NCI-H510A treated with DMSO at 0.1 percent for 48 hours (cell line): ENCODE data around the gene GPATCH2.
A peak's percentile ranks its signal among the peaks of the same experiment; 100 is the strongest.
"Not testable (repeated sequence)": the region's sequence is repeated elsewhere in the genome, so short reads cannot be mapped to it uniquely, and the experiment has no call there.

ENCODE experiments used
- DNase-seq: peaks from one replicate; lab custom pipeline; 2025; lab: John Stamatoyannopoulos, UW

Gene GPATCH2

GRCh38 chr1:217525773-217526490 lies 105.0 kb downstream of the GPATCH2 start:
- no peak for DNase-seq

DNA sequence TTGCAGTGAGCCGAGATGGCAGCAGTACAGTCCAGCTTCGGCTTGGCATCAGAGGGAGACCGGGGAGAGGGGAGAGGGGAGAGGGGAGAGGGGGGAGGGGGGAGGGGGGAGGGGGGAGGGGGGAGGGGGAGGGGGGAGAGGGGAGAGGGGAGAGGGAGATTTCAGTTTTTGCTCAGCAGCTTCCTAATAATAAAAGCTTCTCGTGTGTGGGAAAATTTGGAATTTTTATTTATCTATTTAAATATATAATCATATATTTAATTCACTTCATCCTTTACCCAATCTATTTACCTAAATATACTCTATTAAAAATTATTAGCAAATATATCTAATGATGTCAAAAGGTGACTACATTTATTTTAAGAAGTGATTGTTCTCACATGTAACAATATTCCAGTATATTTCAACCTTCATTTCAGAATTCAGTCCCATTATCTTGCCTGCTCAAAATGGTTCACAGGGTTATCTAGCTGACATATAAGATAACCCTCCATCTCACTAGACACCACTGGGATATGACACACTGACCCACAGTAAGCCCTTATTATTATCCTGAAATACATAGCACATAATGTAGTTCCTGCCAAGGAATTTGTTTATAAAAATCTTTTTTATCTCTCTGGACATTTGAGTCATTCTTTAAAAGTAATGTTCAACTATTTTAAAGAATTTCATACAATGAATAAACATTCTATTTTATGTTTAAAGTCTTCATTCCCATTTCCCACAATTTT lies 105.9 kb downstream of the GPATCH2 start:
- DNase-seq = no peak

DNA sequence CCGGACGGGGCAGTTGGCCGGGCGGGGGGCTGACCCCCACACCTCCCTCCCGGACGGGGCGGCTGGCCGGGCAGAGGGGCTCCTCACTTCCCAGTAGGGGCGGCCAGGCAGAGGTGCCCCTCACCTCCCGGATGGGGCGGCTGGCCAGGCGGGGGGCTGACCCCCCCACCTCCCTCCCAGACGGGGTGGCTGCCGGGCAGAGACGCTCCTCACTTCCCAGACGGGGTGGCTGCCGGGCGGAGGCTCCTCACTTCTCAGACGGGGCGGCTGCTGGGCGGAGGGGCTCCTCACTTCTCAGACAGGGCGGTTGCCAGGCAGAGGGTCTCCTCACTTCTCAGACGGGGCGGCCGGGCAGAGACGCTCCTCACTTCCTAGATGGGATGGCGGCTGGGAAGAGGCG lies 107.0 kb downstream of the GPATCH2 start:
- not testable (repeated sequence) for DNase-seq

GRCh38 chr1:217522277-217522676 lies 108.6 kb downstream of the GPATCH2 start:
- peak; percentile 24 for DNase-seq

DNA sequence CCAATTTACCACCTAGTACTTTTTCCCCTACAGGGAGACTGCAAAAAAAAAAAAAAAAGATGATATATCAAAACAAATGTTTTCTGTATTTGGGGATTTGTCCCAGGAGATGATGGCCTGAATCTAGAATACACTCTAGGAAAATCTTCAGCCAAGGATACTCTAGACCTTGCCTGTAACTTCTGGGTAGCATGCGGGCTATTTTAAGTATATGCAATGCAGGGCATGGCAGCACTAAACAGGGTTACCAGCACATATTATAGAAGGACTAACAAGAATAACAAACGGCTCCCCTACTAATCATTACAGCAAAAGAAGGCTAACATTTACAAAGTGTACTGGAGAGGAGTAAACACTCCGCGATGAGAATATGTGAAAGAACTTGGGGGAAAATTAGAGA lies 109.6 kb downstream of the GPATCH2 start:
- DNase-seq = peak; percentile 49

DNA sequence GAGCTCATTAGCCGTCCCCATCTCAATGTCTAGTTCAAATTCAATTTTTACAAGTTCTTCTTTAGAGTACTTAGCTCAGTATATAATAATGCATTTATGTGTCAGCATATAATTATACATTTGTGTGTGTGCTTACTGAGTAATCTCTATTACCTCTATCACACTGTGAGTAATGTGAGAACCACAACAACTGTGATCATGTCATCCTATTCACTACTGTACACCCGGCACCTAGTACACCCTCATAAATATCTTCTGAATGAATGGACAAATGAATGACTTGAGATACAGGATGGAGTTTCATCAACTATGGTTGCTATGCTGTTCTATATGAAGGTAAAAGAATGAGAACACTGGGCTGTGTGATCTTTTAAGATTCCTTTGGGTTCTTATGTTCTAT lies 124.0 kb downstream of the GPATCH2 start:
- DNase-seq = no peak

DNA sequence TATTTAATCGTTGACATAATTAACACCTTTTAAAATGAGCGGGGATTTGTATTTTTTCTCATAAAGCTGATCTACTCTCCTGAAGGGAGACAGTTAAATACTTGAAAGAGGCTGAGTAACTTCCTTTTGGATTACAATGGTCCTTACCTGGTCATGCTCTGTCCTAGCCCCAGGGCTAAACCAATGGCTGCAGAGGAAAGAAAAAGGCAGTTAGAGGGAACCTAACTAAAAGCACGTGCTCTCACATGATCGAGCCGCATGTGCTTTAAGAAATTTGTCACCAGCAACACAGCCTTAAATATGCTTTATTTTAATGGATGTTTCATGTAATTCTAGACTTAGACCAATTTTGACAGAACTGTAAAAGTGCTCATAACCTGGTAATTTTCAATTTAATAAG lies 132.7 kb downstream of the GPATCH2 start:
- DNase-seq = no peak

- DNase-seq = no peak
Observed at GRCh38 chr1:217495249-217495648, 135.6 kb downstream of the GPATCH2 start.

- no peak for DNase-seq
Observed at GRCh38 chr1:217494767-217495166, 136.1 kb downstream of the GPATCH2 start.

- DNase-seq = peak; percentile 8
Observed at GRCh38 chr1:217493290-217493689, 137.6 kb downstream of the GPATCH2 start.

DNA sequence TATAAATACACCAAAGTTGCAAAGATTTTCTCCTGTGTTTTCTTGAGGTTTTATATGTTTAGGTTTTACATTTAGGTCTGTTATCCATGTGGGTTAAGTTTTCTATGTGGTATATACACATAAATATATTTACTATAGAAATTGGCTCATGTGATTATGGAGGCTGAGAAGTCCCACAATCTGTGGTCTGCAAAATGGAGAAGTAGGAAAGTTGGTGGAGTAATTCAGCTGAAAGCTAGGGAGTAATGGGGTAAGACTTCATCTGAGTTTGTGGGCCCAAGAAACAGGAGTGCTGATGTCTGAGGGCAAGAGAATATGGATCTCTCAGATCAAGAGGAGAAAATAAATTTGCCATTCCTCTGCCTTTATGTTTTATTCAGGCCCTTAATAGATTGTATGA lies 146.0 kb downstream of the GPATCH2 start:
- no peak for DNase-seq

DNA sequence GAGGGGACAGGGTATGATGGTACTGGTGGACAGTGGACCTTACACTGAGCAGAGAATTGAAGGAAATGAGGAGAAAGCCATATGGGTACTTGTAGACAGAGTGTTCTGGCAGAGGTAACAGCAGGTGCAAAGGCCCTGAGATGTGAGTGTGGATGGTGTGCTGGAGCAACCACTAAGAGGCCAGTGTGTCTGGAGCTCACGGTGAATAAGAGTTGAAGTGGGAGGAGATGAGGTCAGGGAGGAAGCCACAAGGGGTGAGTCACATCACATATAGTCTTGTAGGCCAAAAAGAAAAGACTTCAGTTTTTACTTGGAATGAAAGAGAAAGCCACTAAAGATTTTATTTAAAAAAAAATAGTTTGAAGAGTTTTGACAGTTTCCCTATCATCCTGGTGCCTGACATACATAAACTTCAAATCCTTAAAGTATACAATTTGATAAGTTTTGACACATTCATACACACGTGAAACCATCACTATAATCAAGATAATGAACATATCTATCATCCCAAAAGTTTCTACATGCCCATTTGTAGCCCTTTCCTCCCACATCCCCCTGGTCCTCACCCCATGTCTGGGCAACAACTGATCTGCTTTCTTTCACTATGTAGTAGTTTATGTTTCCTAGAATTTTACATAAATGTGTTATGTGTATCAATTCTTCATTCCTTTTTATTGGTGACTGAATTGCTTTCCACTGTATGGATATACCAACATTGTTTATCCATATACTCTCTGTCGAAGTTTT lies 148.4 kb downstream of the GPATCH2 start:
- no peak for DNase-seq

DNA sequence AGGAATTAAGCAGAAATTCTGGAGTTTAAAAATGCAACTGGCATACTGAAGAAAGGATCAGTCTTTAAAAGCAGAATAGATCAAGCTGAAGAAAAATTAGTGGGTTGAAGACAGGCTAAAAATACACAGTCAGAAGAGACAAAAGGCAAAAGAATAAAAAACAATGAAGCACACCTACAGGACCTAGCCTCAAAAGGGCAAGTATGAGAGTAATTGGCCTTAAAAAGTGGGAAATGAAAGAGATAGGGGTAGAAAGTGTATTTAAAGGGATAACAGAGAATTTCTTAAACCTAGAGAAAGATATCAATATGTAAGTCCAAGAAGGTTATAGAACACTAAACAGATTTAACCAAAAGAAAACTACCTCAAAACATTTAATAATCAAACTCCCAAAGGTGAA lies 152.4 kb downstream of the GPATCH2 start:
- no peak for DNase-seq

- no peak for DNase-seq
Observed at GRCh38 chr1:217472915-217473314, 158.0 kb downstream of the GPATCH2 start.

DNA sequence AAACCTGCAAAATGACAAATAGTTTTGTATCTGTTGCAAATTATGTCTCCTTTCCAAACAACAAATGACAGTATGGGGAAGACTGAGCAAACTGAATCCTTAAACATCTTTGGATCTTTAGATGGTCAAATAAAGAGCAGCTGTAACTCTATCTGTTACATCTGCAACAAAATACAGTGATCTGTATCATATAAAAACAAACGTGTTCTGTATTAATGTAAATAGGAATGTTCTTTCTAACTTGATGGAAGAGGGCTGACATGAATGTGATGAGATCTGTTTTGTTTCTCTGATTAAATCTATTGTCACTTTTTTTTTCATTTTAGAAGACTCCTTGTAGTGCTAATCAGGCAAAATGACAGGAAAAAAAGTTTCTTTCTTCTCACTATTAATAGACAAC lies 159.5 kb downstream of the GPATCH2 start:
- DNase-seq = no peak

- no peak for DNase-seq
Observed at GRCh38 chr1:217469983-217470382, 160.9 kb downstream of the GPATCH2 start.

DNA sequence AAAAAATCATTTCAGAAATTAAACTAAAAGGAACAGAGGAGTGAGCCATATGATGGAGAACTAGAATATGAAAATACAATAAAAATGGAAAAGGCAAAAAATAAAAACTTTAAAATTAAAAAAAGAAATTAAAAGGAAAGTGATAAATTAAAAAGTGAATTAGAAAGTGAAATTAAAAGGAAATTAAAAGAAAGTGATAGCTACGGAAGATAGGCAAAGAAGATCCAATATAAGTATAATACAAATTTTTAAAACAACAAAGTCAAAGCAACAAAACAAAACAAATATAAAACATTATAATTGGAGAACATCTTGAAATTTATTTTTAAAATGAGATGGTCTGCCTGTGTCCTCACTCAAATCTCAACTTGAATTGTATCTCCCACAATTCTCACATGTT lies 165.8 kb downstream of the GPATCH2 start:
- no peak for DNase-seq

GRCh38 chr1:217462666-217463065 lies 168.2 kb downstream of the GPATCH2 start:
- DNase-seq = no peak

DNA sequence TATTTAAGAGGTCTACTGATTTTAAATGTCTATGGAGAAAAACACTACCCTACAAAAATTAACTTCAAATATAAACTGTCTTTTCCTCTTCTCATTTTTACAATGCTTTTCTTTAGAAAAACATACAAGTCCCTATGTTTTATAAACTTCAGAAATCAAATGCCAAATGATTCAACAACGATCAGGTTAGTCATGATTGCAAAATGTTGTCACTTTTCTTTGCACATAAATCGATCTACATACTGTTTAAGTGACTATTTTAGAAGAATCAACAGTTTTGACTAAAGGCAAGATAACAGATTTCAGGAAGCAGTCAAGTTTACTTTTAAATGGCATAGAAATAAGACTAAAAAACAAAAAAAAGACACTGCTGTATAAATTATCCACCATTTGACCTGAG lies 168.7 kb downstream of the GPATCH2 start:
- DNase-seq = no peak

DNA sequence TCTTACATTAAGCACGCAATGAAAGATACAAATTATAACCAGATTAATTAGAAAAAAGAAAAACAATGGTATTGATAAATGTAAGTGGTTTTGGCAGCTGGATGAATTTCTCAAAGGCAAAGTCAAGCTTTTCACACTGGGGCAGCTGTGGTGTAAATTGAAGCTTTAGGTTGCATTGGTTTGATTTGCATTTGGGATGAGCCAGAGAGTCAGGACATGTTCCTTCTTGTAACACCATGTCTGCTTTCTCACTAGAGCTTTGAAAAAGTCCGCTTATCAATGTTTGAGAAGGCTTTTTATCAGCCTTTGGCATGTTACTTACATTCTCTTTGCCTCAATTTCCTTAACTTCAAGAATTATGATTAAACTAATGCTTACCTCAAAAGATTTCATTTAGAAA lies 173.9 kb downstream of the GPATCH2 start:
- no peak for DNase-seq

- no peak for DNase-seq
Observed at GRCh38 chr1:217456261-217456660, 174.6 kb downstream of the GPATCH2 start.

DNA sequence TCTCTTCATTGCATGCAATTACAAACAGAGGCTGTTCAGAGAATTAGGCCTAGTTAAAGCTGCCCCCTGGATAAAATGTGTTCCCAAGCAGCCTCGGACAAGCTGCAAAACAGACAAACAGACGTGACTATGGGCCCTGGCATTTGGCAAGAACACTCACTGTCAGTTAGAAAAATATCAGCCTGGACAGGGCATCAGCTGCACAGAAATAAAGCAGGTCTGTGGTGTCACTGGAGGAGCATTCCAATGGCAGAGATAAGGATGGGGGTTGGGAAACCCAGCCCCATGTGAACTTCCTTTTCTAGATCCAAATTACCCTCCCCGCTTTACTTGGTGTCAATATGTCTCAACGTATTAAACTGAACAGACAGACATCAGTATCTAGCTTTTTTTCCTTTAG lies 177.1 kb downstream of the GPATCH2 start:
- DNase-seq = no peak

- no peak for DNase-seq
Observed at GRCh38 chr1:217449370-217449769, 181.5 kb downstream of the GPATCH2 start.
